Peyer's patch (tissue), 4 donors: ENCODE data around the gene CHRNB2. TPM values are rescaled to one million over a fixed set of nuclear protein-coding genes. Genes with fewer than 3 reads are reported as not detected.

ENCODE experiments used
- DNase-seq, 3 donors: peaks; one replicate each; pipeline ENCODE4 v3.0.0-alpha.2; 2017 to 2019
- H3K27ac ChIP-seq, 4 donors: fragments of 200-600 bp; sonication (generic); one replicate each; pipeline ENCODE4 v1.5.1; 2016 to 2019
- H3K27me3 ChIP-seq, 2 donors: fragments of 200-600 bp; sonication (generic); one replicate each; pipeline ENCODE4 v1.5.1; 2019
- H3K36me3 ChIP-seq, 3 donors: fragments of 200-600 bp; sonication (generic); one replicate each; pipeline ENCODE4 v1.5.1; 2016 to 2019
- H3K4me1 ChIP-seq, 4 donors: fragments of 200-600 bp; sonication (generic); one replicate each; pipeline ENCODE4 v1.5.1; 2016 to 2019
- H3K4me3 ChIP-seq, 4 donors: fragments of 200-600 bp; sonication (generic); 1 replicate in 3 of 4; 2 replicates in 1 of 4; pipeline ENCODE4 v1.5.1; 2016 to 2019; ENCODE audit warnings: mild to moderate bottlenecking in 1 of 4
- H3K9me3 ChIP-seq, 4 donors: fragments of 200-600 bp; sonication (generic); one replicate each; pipeline ENCODE4 v1.5.1; 2016 to 2019; ENCODE audit warnings: mild to moderate bottlenecking in 1 of 4
- CTCF ChIP-seq, 6 experiments: fragments of 450-650 bp in 4 of 6; fragments of 200-600 bp in 2 of 6; sonication (generic) in 1 of 6; IDR thresholded peaks; one replicate each; pipeline ENCODE4 v1.5.1; 2017 to 2019; ENCODE audit warnings: antibody characterized with exemption in 6 of 6, mild to moderate bottlenecking in 3 of 6, moderate library complexity in 1 of 6
- POLR2A ChIP-seq, 2 donors: fragments of 450-650 bp; IDR thresholded peaks; one replicate each; pipeline ENCODE4 v1.5.1; 2017; ENCODE audit warnings: antibody characterized with exemption in 2 of 2, mild to moderate bottlenecking in 2 of 2, moderate library complexity in 2 of 2
- total RNA-seq, 4 donors: library from RNA; depleted of rRNA; stranded (reverse); fragments of >200 nt; gene quantifications; one replicate each; pipeline ENCODE4 v1.1.0, GENCODE V29; 2016

CHRNB2 gene
- total RNA-seq, 4 donors from 2014 or later: 0.27 to 0.53 (median 0.47) TPM; not detected in 1

GRCh38 chr1:154571964-154572288 lies 4.3 kb downstream of the CHRNB2 start:
- no peak overlapping the region for H3K4me3 ChIP-seq
- H3K9me3 ChIP-seq: no peaks in the 10 kb centered on the region
- H3K27ac ChIP-seq: no peak overlapping the region
- H3K4me1 ChIP-seq: peaks cover 0 to 8% (median 3%) of the 10 kb centered on the region in 4 donors
- no peaks in the 10 kb centered on the region for H3K36me3 ChIP-seq
- DNase-seq: no peak
- TF ChIP-seq CTCF (IDR thresholded peaks at IDR 0.05): no peak
- no peak for TF ChIP-seq POLR2A (IDR thresholded peaks at IDR 0.05)
- no peaks in the 10 kb centered on the region for H3K27me3 ChIP-seq

GRCh38 chr1:154572468-154573167 lies 5.0 kb downstream of the CHRNB2 start:
- no peak overlapping the region for H3K4me3 ChIP-seq
- H3K27me3 ChIP-seq: no peaks in the 10 kb centered on the region
- no peak overlapping the region for H3K27ac ChIP-seq
- no peaks in the 10 kb centered on the region for H3K9me3 ChIP-seq
- no peak for DNase-seq
- H3K36me3 ChIP-seq: no peaks in the 10 kb centered on the region
- TF ChIP-seq CTCF (IDR thresholded peaks at IDR 0.05) (no peak), POLR2A (IDR thresholded peaks at IDR 0.05) (no peak)
- peaks cover 0 to 8% (median 3%) of the 10 kb centered on the region in 4 donors for H3K4me1 ChIP-seq

- H3K4me1 ChIP-seq: peaks cover 0 to 5% (median under 1%) of the 10 kb centered on the region in 4 donors
- H3K27ac ChIP-seq: no peak overlapping the region
- H3K27me3 ChIP-seq: no peaks in the 10 kb centered on the region
- H3K36me3 ChIP-seq: peaks cover 0 to under 1% (median 0%) of the 10 kb centered on the region in 3 donors
- H3K4me3 ChIP-seq: no peak overlapping the region
- TF ChIP-seq CTCF (IDR thresholded peaks at IDR 0.05): no peak
- no peak for TF ChIP-seq POLR2A (IDR thresholded peaks at IDR 0.05)
- no peaks in the 10 kb centered on the region for H3K9me3 ChIP-seq
- no peak for DNase-seq
Observed at GRCh38 chr1:154573168-154573510, 5.6 kb downstream of the CHRNB2 start.

GRCh38 chr1:154574716-154575115 lies 7.1 kb downstream of the CHRNB2 start:
- peaks cover 0 to 3% (median 0%) of the 10 kb centered on the region in 4 donors for H3K4me1 ChIP-seq
- H3K4me3 ChIP-seq: no peak overlapping the region
- H3K36me3 ChIP-seq: peaks cover 0 to 17% (median 0%) of the 10 kb centered on the region in 3 donors
- H3K9me3 ChIP-seq: no peaks in the 10 kb centered on the region
- TF ChIP-seq CTCF (IDR thresholded peaks at IDR 0.05) (no peak), POLR2A (IDR thresholded peaks at IDR 0.05) (no peak)
- no peaks in the 10 kb centered on the region for H3K27me3 ChIP-seq
- H3K27ac ChIP-seq: no peak overlapping the region
- DNase-seq: no peak

GRCh38 chr1:154575147-154575927 lies 7.8 kb downstream of the CHRNB2 start:
- DNase-seq: no peak

More at GRCh38 chr1:154575147-154575927, 7.8 kb downstream of the CHRNB2 start:
- H3K4me1 ChIP-seq: peaks cover 0 to 3% (median 0%) of the 10 kb centered on the region in 4 donors
- TF ChIP-seq POLR2A (IDR thresholded peaks at IDR 0.05) (no peak), CTCF (IDR thresholded peaks at IDR 0.05) (no peak)
- H3K36me3 ChIP-seq: peaks cover 0 to 23% (median 0%) of the 10 kb centered on the region in 3 donors
- H3K4me3 ChIP-seq: no peak overlapping the region
- no peaks in the 10 kb centered on the region for H3K9me3 ChIP-seq
- H3K27ac ChIP-seq: no peak overlapping the region
- H3K27me3 ChIP-seq: no peaks in the 10 kb centered on the region
